Measurements from ENCODE around the gene FCN1.
"Not testable (repeated sequence)": the region's sequence is repeated elsewhere in the genome, so short reads cannot be mapped to it uniquely, and the experiment has no call there.

Gene FCN1

DNA sequence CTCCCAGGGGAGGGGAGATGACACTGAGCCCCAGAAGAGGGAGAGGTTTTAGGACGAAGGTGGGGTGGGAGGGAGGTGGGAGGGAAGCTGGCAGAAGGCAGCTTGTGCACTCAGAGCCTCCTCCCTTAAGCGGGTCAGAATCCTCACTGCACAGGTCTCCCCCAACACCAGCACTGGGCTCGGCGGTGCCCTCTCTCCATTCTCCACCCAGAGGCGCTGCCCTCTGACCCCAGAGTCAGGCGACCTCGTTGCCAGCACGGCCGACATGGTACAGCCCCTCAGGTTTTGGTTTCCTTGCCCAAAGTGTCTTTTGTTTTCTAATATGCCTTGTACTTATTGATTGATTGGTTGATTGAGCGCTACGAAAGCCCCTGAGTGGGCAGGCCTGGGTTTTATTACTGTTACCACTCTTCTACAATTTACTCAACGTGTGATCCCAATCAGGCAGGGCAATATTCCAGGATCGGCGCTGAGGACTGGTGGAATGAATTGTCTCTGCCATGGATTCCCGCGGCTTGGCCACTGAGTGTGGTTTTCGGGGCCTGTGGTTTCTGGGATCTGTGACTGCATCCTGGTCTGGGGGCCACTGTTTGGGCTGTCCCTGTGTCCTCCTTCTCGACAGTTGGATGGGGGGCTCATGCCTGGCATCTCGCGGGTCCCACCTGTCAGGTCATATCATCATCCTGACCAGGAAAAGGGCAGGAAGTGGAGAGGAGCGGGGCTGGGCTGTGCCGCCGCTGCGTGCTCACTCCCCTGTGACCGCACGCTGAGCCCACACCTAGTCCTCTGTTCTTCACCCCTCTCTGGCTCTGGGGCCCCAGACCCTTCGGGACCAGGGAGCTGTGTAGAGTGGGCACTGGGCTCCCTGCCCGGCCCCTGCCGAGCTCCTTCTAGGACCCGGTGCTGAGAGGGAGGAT lies 46.7 kb downstream of the FCN1 start:
- DNase-seq: no peak

DNA sequence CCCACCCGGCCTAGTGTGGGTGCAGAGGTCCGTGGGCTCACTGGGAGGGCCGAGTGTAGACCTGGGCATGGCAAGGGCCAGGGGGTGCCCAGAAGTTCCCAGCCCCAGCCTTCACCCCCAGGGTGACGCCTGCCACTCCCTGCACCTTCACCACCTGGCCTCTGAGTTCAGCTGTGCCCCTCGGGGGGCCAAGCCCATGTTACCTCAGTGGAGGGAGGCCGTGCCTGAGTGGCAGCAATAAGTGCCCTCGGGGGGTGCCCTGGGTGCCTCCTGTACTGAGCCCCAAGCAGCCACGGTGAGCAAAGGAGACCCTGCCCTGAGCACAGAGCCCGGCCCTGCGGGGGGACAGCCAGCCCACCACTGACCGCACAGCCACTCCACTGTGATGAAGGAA lies 47.4 kb downstream of the FCN1 start:
- no peak for DNase-seq

DNA sequence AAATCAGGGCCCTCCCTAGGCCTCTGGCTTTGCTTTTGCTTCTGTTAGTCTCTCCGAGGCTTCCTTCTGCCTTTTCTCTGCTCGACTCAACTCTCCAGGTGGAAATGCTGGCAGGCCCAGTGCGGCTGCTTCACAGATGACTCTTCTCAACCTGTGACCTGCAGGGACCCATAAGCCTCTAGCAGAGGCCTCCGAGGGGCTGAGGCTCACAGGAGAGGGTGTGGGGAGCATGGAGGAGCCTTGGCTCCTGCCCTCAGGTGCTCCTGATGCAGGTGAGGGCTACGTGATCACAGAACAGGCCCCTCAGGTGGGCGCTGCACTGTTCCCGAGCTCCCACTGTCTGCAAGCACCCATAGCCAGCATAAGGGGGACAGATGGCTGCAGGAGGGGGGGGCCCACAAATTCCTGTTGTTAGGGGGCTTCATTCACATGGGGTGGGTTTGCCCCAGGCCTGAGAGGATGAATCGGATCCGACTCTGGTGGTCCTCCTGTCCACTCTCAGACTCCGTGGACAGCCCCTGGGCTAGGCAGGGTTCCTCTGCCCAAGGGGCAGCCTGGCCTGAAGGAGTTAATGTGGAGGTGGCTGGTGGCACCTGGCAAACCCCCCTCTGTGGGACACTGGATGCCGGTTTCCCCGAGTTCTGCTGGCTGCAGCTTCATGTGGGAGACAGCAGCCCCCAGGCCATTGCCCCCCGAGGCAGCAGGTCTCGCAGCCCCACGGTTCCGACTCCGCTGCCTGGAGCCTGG lies 48.0 kb downstream of the FCN1 start:
- DNase-seq: no peak

DNA sequence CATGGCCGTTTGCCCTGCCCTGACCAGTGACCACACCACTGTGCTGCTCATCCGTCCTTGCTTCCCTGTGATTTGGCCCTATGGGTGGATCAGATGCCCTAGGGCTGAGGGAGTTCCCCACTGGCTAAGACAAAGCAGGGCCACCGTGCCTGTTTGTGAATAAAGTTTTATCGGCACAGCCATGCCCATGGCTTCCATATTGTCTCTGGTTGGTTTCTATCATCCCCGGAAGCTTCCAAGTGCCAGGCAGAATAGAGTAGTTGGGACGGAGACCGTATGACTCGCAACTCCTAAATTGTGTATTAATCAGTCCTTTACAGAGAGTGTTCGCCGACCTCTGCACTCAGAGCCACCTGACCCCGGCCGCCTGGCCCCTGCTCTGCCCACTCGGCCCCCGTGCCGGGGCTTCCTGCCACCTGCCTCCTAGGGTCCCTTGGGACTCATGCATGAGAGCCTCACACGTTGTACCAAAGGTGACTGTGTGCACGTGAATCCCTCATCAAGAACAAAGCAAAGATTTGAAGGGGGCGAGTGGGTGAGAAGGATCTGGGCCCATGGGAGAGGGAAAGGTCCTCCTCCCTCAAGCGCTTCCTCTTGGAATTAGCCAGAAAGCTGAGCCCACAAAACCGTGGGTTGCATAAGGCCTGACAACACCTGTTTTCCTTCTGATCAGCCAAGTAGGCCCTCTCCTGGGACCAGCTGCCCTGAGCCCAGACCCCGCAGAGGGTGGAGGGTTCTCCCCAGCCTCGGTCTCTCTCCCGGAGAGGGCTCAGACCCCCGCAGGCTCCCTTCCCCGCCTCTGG lies 48.8 kb downstream of the FCN1 start:
- DNase-seq: no peak

DNA sequence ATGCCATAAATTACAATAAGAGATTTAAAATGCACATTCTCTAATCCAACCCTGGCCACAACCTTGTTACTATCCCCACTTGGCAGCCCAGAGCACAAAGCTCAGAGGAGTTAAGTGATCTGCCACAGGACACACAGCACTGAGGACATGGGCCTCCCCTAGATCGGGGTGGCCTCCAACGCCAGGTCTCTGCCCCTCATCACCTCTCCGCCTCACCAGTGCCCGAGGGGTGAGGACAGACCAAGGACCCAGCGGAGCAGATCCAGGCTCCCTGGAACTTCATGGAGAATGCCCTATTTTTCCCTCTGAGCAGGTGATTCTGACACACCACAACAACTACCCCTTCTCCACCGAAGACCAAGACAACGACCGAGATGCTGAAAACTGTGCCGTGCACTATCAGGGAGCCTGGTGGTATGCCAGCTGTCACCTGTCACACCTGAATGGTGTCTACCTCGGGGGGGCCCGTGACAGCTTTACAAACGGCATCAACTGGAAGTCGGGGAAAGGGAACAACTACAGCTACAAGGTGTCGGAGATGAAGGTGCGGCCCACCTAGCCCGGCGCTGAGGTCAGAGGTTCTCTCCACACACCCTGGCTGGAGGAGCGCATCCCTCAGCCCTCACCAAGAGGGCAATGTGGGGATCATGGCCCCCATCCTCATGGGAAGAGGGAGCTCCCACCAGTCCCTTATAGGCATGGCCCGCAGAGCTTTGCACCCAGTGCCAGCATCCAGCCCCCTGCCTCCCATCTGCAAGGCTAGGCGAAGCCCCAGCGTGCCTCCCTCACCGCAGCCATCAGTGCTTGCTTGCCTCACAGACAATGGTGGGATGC lies 49.6 kb downstream of the FCN1 start:
- no peak for DNase-seq

DNA sequence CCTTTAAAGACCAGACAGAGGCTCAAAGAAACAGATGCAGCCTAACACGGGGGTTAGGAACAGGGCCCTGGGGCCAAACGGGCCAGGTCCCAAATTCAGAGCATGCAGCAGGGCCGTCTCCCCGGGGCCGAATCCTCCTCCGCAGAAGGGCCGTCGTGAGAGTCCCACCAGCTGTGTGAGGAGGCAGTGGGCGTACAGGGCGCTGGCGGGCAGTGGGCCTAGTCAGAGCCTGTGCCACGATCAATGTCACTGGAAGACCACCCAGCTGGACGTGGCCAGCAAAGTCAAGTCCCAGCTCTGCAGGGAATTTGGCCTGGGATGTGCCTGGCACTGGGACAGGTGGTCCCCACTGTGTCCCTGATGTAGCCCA lies 52.9 kb downstream of the FCN1 start:
- DNase-seq: no peak

DNA sequence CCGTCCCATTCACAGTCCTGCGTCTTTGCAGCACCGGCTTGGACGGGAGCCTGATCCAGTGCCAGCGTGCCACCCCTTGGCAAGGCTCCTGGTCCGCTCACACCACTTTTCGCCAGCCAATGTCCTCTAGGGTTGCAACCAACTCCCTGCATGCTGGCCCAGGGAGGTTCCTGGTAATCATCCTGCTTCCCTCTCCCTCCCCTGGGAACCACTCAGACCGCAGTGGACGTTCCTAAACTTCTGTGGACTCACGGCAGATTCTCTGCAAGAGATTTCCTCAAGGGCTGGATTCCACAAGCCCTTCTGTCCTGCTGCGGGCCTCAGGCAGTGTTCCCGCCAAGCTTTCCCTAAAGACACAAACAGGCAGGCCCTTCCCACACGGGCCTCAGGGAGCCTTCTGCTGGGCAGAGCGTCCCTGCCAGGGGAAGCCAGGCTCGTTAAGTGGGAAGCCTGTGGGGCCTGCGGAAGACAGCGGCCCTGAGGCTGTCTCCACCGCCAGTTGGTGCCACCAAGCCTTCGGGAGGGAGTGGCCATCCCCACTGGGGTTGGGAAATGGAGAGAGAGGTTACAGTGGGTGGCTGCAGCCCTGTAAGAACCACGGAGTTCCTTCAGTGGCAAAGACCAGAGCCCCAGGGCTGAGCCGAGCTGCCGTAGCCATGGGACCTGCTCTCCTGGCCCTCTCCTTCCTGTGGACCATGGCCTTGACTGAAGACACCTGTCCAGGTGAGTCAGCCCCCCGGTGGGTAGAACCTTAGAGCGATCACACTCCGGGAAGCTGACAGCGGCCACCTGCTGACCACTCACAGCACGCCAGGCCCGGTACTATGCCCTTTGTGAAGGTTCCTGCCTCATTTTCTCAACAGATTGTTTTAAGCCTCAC lies 53.5 kb downstream of the FCN1 start:
- no peak for DNase-seq

DNA sequence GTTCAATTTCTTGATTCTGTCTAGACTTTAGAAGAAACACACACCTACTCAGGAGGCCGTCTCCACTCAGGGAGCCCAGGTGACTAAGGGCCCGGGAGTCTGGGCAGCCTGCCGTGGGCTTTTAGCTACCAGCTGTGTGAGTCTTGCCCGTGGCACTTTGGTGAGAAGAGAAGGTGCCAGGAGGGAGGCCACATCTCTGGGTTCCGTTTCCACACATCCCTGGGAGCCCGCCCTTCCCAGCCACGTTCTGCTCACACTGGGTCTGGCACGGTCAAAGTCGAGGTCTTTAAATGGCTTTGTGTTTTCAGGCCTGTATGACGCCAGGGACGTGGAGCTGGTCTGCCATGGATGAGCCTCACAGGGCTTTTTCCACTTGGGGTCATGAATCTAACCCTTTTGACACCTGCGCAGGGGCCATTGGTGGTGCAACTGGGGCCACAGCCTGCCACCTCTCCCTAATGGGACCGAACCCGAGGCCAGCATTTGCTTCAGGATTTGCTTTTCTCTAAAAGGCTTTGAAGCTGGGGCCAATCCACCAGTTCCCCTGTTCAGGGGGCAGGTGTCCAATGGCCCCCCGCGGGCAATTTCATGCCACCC lies 54.3 kb downstream of the FCN1 start:
- DNase-seq: no peak

DNA sequence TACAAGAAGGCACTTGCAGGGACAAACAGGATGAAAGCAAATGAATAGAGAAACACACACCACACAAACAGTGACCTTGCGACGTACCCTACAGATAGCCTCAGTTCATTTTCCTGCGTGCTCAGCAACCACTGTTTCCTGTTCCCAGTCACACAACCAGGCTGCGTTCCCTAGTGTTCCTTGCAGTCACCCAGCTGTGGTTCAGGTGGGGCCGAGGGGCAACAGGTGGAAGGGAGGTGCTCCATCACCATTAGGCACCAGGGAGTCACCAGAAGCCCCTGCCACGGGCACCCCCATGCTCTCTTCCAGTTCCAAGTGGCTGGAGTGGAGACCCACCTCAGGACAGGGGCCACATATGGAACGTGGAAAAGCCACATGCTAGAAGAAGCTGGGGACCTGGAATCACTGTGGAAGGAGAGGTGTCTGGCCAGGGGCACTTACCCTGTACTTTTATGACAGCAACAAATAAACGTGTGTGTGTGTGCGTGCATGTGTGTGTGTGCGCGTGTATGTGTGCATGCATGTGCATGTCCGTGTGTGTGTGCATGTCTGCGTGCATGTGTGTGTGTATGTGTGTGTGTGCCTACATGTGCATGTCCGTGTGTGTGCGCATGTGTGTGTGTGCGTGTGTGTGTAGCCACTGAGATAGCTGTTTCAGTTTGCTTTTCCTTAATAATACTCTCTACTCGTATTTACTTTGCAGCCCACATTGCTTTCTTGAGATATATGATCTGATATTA lies 55.9 kb downstream of the FCN1 start:
- no peak for DNase-seq

DNA sequence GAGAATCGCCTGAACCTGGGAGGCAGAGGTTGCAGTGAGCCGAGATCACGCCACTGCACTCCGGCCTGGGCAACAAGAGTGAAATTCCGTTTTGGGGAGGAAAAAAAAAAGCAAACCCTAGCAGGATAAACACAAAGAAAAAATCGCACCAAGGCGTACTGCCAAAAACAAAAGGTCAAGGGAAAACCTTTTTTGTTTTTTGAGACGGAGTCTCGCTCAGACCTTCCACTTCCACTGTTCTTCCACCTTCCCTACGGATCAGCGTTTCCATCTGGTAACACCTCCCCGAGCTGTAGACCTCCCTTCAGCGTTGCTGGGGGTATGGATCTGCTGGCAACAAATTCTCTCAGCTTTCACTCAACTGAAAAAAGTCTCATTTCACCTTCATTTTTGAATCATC lies 57.2 kb downstream of the FCN1 start:
- DNase-seq: no peak

DNA sequence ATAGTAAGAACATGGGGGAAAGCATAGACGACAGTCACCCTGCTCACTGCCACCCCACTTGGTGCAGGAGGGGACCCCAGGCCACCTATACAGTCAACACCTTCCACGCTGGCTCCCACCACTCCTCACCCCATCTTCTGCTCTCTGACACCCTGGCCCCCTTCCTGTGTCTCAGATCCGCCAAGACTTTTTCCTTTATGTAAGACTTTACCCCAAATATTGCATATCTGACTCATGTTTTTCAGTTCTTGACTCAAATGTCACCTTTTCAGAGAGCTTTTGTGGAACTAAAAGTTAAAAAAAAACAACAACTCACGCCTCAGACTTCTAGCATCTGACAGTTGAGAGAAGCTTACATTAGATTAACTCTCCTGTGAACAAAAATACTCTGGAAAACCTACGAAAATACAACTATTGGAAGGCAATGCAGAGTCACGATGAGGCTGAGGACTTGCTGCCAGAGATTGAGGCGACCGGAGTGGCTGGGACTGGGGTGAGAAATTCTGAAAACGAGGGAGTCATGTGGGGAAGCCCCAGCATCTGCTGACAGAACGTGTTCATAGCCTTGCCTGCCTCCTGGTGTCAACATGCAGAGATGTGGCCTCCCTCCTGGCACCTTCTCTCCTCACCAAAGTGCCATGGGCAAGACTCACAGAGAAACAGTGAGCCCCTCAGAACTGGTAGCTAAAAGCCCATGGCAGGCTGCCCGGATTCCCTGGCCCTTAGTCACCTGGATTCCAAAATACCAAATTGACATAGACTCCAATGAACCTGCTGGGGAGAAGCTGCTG lies 59.5 kb downstream of the FCN1 start:
- peak; percentile 43 for DNase-seq

DNA sequence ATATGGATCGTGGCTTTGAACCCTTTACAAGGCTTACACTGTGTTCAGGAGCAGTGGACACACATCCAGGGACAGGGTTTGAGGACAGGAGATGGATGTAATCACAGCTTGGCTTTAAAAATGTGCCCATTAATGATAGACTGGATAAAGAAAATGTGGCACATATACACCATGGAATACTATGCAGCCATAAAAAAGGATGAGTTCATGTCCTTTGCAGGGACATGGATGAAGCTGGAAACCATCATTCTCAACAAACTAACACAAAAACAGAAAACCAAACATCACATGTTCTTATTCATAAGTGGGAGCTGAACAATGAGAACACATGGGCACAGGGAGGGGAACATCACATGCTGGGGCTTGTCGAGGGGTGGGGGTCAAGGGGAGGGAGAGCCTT lies 60.3 kb downstream of the FCN1 start:
- not testable (repeated sequence) for DNase-seq

DNA sequence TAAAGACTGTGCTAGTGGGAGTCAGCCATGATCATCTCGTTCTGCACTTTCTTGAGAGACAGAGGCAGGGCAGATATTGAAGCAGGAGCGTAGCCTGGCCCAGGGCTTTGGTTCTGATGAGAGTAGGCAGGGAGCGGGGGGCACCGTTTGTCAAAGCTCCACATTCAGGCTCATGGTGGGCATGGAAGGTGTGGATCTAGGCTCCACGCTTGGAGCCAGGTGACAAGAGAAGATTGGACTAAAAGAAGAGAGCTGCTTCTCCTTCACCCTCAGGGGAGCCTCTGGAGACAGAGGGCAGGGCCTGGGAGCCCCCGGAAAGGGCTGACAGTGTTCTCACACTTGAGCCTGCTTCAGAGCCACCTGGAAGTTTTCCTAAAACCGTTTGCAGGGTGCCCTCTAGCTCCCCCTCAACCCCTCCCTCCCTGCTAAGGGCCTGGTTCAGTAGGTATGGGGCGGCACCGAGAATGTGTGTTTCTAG lies 61.8 kb downstream of the FCN1 start:
- DNase-seq: no peak
